ENCODE measurements around the gene RBP3. TPM values are rescaled to one million over a fixed set of nuclear protein-coding genes. Genes with fewer than 3 reads are reported as not detected.

Gene RBP3
- total RNA-seq, 1 donor from 2014 or later, result not detected

DNA sequence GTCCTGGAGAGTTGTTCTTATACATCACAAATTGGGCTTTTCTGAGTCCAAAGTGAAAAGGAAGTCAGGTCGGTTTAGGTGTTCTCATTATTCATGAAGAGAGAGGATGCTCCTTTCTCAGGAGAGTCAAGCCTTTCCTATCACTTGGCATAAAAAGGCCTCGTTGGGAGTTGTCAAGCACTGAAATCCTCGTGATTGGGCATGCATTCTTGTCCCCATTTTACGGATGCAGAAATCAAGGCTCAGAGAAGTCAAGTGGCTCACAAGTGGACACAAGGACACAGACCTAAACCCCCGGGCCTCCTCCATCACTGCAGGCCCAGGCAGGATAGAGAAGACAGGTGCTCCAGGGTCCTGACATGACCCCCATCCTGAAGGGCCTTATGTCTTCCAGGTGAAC is 8.5 kb downstream of the RBP3 start:
- Histone ChIP-seq H3K4me1 (no peaks in the 10 kb centered on the region), H3K27me3 (ENCODE audit: low read depth) (no peaks in the 10 kb centered on the region), H3K9me3 (no peaks in the 10 kb centered on the region), H3K27ac (no peak overlapping the region), H3K36me3 (no peaks in the 10 kb centered on the region), H3K4me3 (no peak overlapping the region)
- ATAC-seq (no peak), DNase-seq (no peak)
- intact Hi-C loops (cut with DNase I), result no loop called here
- TF ChIP-seq, protein P1, sequence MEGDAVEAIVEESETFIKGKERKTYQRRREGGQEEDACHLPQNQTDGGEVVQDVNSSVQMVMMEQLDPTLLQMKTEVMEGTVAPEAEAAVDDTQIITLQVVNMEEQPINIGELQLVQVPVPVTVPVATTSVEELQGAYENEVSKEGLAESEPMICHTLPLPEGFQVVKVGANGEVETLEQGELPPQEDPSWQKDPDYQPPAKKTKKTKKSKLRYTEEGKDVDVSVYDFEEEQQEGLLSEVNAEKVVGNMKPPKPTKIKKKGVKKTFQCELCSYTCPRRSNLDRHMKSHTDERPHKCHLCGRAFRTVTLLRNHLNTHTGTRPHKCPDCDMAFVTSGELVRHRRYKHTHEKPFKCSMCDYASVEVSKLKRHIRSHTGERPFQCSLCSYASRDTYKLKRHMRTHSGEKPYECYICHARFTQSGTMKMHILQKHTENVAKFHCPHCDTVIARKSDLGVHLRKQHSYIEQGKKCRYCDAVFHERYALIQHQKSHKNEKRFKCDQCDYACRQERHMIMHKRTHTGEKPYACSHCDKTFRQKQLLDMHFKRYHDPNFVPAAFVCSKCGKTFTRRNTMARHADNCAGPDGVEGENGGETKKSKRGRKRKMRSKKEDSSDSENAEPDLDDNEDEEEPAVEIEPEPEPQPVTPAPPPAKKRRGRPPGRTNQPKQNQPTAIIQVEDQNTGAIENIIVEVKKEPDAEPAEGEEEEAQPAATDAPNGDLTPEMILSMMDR (IDR thresholded peaks at IDR 0.05), result no peak

DNA sequence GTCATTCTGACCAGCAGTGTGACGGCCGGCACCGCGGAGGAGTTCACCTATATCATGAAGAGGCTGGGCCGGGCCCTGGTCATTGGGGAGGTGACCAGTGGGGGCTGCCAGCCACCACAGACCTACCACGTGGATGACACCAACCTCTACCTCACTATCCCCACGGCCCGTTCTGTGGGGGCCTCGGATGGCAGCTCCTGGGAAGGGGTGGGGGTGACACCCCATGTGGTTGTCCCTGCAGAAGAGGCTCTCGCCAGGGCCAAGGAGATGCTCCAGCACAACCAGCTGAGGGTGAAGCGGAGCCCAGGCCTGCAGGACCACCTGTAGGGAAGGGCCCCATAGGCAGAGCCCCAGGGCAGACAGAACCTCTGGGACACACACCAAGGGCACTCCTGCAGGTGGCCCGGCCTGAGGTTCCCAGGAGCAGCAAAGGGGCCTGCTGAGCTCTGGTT is 9.0 kb downstream of the RBP3 start:
- intact Hi-C loops (cut with DNase I), result no loop called here
- ATAC-seq (no peak), DNase-seq (no peak)
- TF ChIP-seq, protein P1 (IDR thresholded peaks at IDR 0.05), result no peak
- Histone ChIP-seq H3K27ac (no peak overlapping the region), H3K4me3 (no peak overlapping the region), H3K36me3 (no peaks in the 10 kb centered on the region), H3K9me3 (no peaks in the 10 kb centered on the region), H3K4me1 (no peaks in the 10 kb centered on the region), H3K27me3 (ENCODE audit: low read depth) (no peaks in the 10 kb centered on the region)

DNA sequence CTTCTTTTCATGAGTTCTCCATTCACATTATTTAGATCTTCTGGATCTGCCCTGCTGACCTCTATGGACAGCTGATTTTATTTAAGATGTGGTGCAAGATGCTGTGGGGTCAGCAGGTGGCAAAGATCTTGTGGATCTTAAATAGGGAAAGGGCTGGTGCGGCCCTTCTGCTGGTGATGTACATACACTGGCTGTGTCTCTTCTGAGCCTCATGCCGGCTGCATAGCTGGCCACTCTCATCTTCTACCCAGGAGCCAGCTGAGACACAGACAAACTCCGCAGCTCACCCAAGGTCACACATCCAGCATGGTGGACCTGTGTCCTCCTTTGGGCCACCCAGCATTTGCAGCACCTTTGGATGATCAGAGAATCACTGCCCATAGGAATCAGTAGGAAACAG is 9.7 kb downstream of the RBP3 start:
- H3K4me3 ChIP-seq, result no peak overlapping the region
- H3K4me1 ChIP-seq, result no peaks in the 10 kb centered on the region
- no peak for ATAC-seq
- H3K27me3 ChIP-seq (ENCODE audit: low read depth), result no peaks in the 10 kb centered on the region
- H3K27ac ChIP-seq, result no peak overlapping the region
- no peaks in the 10 kb centered on the region for H3K36me3 ChIP-seq
- no peaks in the 10 kb centered on the region for H3K9me3 ChIP-seq
- no peak for DNase-seq
- intact Hi-C loops (cut with DNase I), result no loop called here
- TF ChIP-seq, protein P1 (IDR thresholded peaks at IDR 0.05), result no peak

DNA sequence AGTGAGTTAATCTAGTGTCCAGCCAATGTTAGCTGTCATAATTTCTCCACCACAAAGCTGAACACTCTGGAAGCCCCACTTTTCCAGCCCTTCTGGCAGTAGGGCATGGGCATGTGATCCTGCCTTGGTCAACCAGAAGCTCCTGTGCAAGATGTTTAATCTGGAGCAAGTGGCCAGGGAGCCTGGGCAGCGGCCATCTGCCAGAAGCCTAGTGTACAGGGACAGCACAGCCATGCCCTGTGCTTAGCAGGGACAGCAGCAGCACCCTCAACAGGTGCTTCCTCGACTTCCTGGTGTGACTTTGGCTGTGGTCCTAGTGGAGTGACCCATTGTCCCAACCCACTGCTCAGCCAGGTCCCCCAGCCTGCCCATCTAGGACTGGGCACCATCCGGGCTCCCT is 10.3 kb downstream of the RBP3 start:
- DNase-seq (no peak), ATAC-seq (no peak)
- Histone ChIP-seq H3K4me3 (no peak overlapping the region), H3K4me1 (no peaks in the 10 kb centered on the region), H3K27me3 (ENCODE audit: low read depth) (no peaks in the 10 kb centered on the region), H3K27ac (no peak overlapping the region), H3K36me3 (no peaks in the 10 kb centered on the region), H3K9me3 (no peaks in the 10 kb centered on the region)
- intact Hi-C loops (cut with DNase I), result no loop called here
- TF ChIP-seq, protein P1 (IDR thresholded peaks at IDR 0.05), result no peak

DNA sequence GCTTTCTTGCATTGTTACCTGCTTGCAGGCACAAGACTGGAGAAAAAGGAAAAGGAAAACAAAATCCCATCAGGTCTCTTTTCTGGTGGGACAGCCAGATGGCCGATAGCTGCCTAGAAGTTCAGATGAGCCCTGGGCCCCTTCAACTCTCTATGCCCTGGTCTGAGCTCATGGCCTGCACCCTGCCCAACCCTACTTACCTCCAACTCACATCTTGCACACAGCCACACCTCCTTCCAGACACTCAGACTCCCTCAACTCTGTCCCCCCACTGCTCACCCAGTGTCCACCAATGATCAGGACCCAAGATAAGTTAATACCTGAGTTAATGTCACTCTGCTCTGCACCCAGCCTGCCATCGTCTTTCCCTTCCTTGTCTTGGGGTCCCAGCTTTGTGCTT is 10.9 kb downstream of the RBP3 start:
- H3K27ac ChIP-seq, result no peak overlapping the region
- no peaks in the 10 kb centered on the region for H3K27me3 ChIP-seq (ENCODE audit: low read depth)
- H3K4me1 ChIP-seq, result no peaks in the 10 kb centered on the region
- H3K4me3 ChIP-seq, result no peak overlapping the region
- H3K36me3 ChIP-seq, result no peaks in the 10 kb centered on the region
- ATAC-seq (no peak), DNase-seq (no peak)
- intact Hi-C loops (cut with DNase I), result no loop called here
- no peaks in the 10 kb centered on the region for H3K9me3 ChIP-seq
- TF ChIP-seq, protein P1 (IDR thresholded peaks at IDR 0.05), result no peak
